Keratinocyte (primary cell): ENCODE measurements around the gene ENO1. TPM values are rescaled to one million over a fixed set of nuclear protein-coding genes. Genes with fewer than 3 reads are reported as not detected.

Experiments used
- DNase-seq: peaks from one replicate; pipeline ENCODE4 v3.0.0-alpha.2; 2011; ENCODE audit warnings: low read depth, missing footprints, low spot score
- FAIRE-seq: peaks from 2 replicates; lab custom pipeline; 2011; peaks lifted over from hg19 to GRCh38; lab: Jason Lieb, UNC
- H2AFZ ChIP-seq: 2 replicates; pipeline ENCODE4 v1.6.0; 2012; ENCODE audit warnings: low read length, control low read depth, inconsistent platforms; ENCODE audit not compliant: control insufficient read depth
- H3K27ac ChIP-seq: 2 replicates; pipeline ENCODE4 v1.5.1; 2011; ENCODE audit warnings: low read length; ENCODE audit not compliant: control insufficient read depth, insufficient read depth
- H3K27me3 ChIP-seq: 3 replicates; pipeline ENCODE4 v1.6.0; 2011; ENCODE audit warnings: low read length; ENCODE audit not compliant: control insufficient read depth, insufficient read depth; ENCODE audit errors: extremely low read depth
- H3K36me3 ChIP-seq, 2 experiments: 2 replicates in 1 of 2; 3 replicates in 1 of 2; pipeline ENCODE4 v1.5.1; 2011; ENCODE audit warnings: low read length in 2 of 2, mild to moderate bottlenecking in 1 of 2; ENCODE audit not compliant: control insufficient read depth in 2 of 2, insufficient read depth in 2 of 2; ENCODE audit errors: extremely low read depth in 1 of 2
- H3K4me1 ChIP-seq: 3 replicates; pipeline ENCODE4 v1.5.1; 2011; ENCODE audit warnings: low read length; ENCODE audit not compliant: control insufficient read depth, insufficient read depth; ENCODE audit errors: extremely low read depth
- H3K4me2 ChIP-seq: 3 replicates; pipeline ENCODE4 v1.6.0; 2011; ENCODE audit warnings: low read depth, low read length; ENCODE audit not compliant: control insufficient read depth, insufficient read depth; ENCODE audit errors: extremely low read depth
- H3K4me3 ChIP-seq, 3 experiments: fragments of 200-600 bp in 1 of 3; sonication (generic) in 1 of 3; 2 replicates in 2 of 3; 3 replicates in 1 of 3; pipeline ENCODE4 v1.5.1; 2011 to 2016; ENCODE audit warnings: low read length in 3 of 3, mild to moderate bottlenecking in 3 of 3, control low read depth in 2 of 3, inconsistent platforms in 1 of 3, low read depth in 1 of 3, mixed read lengths in 1 of 3, mixed run types in 1 of 3, moderate library complexity in 1 of 3; ENCODE audit not compliant: control insufficient read depth in 2 of 3, insufficient read depth in 2 of 3; ENCODE audit errors: extremely low read depth in 1 of 3
- H3K79me2 ChIP-seq: 2 replicates; pipeline ENCODE4 v1.6.0; 2012; ENCODE audit warnings: low read length; ENCODE audit not compliant: control insufficient read depth, insufficient read depth
- H3K9ac ChIP-seq: 3 replicates; pipeline ENCODE4 v1.6.0; 2011; ENCODE audit warnings: low read length; ENCODE audit not compliant: control insufficient read depth, insufficient read depth; ENCODE audit errors: extremely low read depth
- H3K9me1 ChIP-seq: 3 replicates; pipeline ENCODE4 v1.6.0; 2011; ENCODE audit warnings: low read length; ENCODE audit not compliant: control insufficient read depth, insufficient read depth; ENCODE audit errors: extremely low read depth
- H3K9me3 ChIP-seq: 2 replicates; pipeline ENCODE4 v1.5.1; 2012; ENCODE audit warnings: low read depth, low read length; ENCODE audit not compliant: control insufficient read depth
- H4K20me1 ChIP-seq: 3 replicates; pipeline ENCODE4 v1.6.0; 2011; ENCODE audit warnings: low read length; ENCODE audit not compliant: control insufficient read depth, insufficient read depth; ENCODE audit errors: extremely low read depth
- EZH2 ChIP-seq: IDR thresholded peaks from one replicate; pipeline ENCODE4 v1.6.1; 2012; ENCODE audit warnings: inconsistent platforms, mild to moderate bottlenecking, low read length, moderate library complexity
- dilution Hi-C: fragments of 300-500 bp; cut with MboI; formaldehyde crosslinking; loops from one replicate; pipeline ENCODE4 v1.7.0; 2020; ENCODE audit warnings: low sequenced_read_pairs; ENCODE audit not compliant: extremely low pct_ligation_motif_present
- polyA plus RNA-seq, 5 experiments: library from polyadenylated mRNA; depleted of rRNA in 3 of 5; stranded (reverse) in 3 of 5; stranded (forward) in 1 of 5; unstranded in 1 of 5; fragments of >200 nt; gene quantifications; 1 replicate in 1 of 5; 2 replicates in 3 of 5; 3 replicates in 1 of 5; pipeline versions ENCODE4 v1.2.1 to v1.2.3, GENCODE V29; 2011 to 2012; ENCODE audit warnings: missing spikeins in 2 of 5, low read depth in 1 of 5, low replicate concordance in 1 of 5
- TF ChIP-seq, protein P1 (sequence below), 3 experiments: IDR thresholded peaks in 1 of 3; conservative IDR thresholded peaks in 1 of 3; optimal IDR thresholded peaks in 1 of 3; 2 replicates in 2 of 3; 3 replicates in 1 of 3; pipeline versions ENCODE3 to v1.5.1; 2011; ENCODE audit warnings: low read length in 3 of 3, mild to moderate bottlenecking in 3 of 3, moderate library complexity in 2 of 3, control low read depth in 1 of 3, inconsistent platforms in 1 of 3; ENCODE audit not compliant: insufficient read depth in 2 of 3; ENCODE audit errors: extremely low read depth in 1 of 3

Gene ENO1
- polyA plus RNA-seq, 1 donor (not counting 4 experiments of a cell fraction or from before 2014, with no cell fraction given): 1,908 TPM

DNA sequence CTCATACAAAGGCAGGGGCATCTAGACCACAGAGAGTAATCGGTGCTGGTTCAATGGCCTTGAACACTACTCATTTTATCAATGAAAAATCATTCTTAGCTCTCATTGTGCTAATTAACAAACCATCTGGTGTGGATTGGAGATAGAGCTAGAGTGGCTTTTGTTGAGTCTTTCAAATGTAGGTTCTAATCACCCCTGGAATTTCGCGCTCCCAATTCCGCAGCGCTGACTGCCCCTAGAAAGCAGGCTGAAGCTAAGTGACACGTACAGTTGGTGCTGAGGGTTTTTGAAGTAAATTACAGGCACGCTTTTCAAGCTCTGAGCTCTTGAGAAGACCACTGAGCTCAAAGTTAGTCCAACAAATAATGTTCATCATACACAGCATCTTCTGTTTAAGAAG is 36.0 kb upstream of the ENO1 start:
- H3K79me2 ChIP-seq: no peaks in the 10 kb centered on the region
- no peak overlapping the region for H3K27ac ChIP-seq
- H3K9ac ChIP-seq: no peak overlapping the region
- no peak overlapping the region for H3K4me2 ChIP-seq
- peaks cover 11% of the 10 kb centered on the region for H3K4me1 ChIP-seq
- TF ChIP-seq EZH2: no peak
- TF ChIP-seq, protein P1, sequence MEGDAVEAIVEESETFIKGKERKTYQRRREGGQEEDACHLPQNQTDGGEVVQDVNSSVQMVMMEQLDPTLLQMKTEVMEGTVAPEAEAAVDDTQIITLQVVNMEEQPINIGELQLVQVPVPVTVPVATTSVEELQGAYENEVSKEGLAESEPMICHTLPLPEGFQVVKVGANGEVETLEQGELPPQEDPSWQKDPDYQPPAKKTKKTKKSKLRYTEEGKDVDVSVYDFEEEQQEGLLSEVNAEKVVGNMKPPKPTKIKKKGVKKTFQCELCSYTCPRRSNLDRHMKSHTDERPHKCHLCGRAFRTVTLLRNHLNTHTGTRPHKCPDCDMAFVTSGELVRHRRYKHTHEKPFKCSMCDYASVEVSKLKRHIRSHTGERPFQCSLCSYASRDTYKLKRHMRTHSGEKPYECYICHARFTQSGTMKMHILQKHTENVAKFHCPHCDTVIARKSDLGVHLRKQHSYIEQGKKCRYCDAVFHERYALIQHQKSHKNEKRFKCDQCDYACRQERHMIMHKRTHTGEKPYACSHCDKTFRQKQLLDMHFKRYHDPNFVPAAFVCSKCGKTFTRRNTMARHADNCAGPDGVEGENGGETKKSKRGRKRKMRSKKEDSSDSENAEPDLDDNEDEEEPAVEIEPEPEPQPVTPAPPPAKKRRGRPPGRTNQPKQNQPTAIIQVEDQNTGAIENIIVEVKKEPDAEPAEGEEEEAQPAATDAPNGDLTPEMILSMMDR (optimal IDR thresholded peaks at IDR 0.05 in 1 of 3, IDR thresholded peaks at IDR 0.05 in 1 of 3, conservative IDR thresholded peaks at IDR 0.05 in 1 of 3; ENCODE audit: extremely low read depth in 1 of 3, insufficient read depth in 2 of 3, low read length in 3 of 3): no peak
- no peaks in the 10 kb centered on the region for H3K9me1 ChIP-seq
- no peaks in the 10 kb centered on the region for H3K27me3 ChIP-seq
- H4K20me1 ChIP-seq: no peaks in the 10 kb centered on the region
- no peaks in the 10 kb centered on the region for H3K36me3 ChIP-seq
- dilution Hi-C loops: no loop called here
- FAIRE-seq (no peak), DNase-seq (no peak)
- H3K9me3 ChIP-seq: no peaks in the 10 kb centered on the region
- H2AFZ ChIP-seq: no peak overlapping the region
- no peak overlapping the region for H3K4me3 ChIP-seq

DNA sequence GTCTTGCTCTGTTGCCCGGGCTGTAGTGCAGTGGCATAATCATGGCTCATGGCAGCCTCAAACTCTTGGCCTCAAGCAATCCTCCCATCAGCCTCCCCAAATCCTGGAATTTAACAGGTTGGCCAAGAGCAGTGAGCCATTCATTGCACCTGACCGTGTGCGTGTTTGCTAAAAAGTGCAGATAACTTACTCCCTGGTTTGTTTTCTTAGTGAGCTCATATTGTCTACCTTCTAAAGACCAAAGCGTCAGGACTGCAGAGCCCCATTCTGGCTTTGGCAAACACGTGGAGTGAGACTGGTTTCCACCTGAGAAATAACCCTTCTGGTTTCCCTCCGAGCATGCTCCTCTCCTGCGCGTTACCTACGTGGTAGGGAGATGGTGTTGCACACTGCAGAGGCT is 35.0 kb upstream of the ENO1 start:
- no peak overlapping the region for H3K9ac ChIP-seq
- no peak for DNase-seq
- H3K9me3 ChIP-seq: no peaks in the 10 kb centered on the region
- no peak for TF ChIP-seq EZH2
- TF ChIP-seq, protein P1 (optimal IDR thresholded peaks at IDR 0.05 in 1 of 3, IDR thresholded peaks at IDR 0.05 in 1 of 3, conservative IDR thresholded peaks at IDR 0.05 in 1 of 3; ENCODE audit: extremely low read depth in 1 of 3, insufficient read depth in 2 of 3, low read length in 3 of 3): no peak
- dilution Hi-C loops: no loop called here
- H3K4me3 ChIP-seq: no peak overlapping the region
- H3K79me2 ChIP-seq: no peaks in the 10 kb centered on the region
- H4K20me1 ChIP-seq: no peaks in the 10 kb centered on the region
- H3K27ac ChIP-seq: no peak overlapping the region
- peaks cover 11% of the 10 kb centered on the region for H3K4me1 ChIP-seq
- H3K9me1 ChIP-seq: no peaks in the 10 kb centered on the region
- FAIRE-seq: no peak
- H3K27me3 ChIP-seq: no peaks in the 10 kb centered on the region
- no peak overlapping the region for H2AFZ ChIP-seq
- H3K4me2 ChIP-seq: no peak overlapping the region
- no peaks in the 10 kb centered on the region for H3K36me3 ChIP-seq
